Endodermal cell (in vitro differentiated cells): ENCODE data around the gene SLC22A5. TPM values are rescaled to one million over a fixed set of nuclear protein-coding genes. Genes with fewer than 3 reads are reported as not detected.

Experiments
- DNase-seq: peaks from one replicate; pipeline ENCODE4 v3.0.0-alpha.2; 2017
- H3K27ac ChIP-seq: 2 replicates; pipeline ENCODE4 v1.5.1; 2013; ENCODE audit warnings: mild to moderate bottlenecking, low read depth, low read length, moderate library complexity
- H3K27me3 ChIP-seq: 2 replicates; pipeline ENCODE4 v1.6.1; 2013; ENCODE audit warnings: mild to moderate bottlenecking, low read length, moderate library complexity; ENCODE audit not compliant: insufficient read depth, control insufficient read depth, poor library complexity, severe bottlenecking
- H3K36me3 ChIP-seq: 2 replicates; pipeline ENCODE4 v1.7.0; 2013; ENCODE audit warnings: mild to moderate bottlenecking, low read length, moderate library complexity; ENCODE audit not compliant: control insufficient read depth, insufficient read depth
- H3K4me1 ChIP-seq: one replicate; pipeline ENCODE4 v1.7.0; 2013; ENCODE audit warnings: low read length; ENCODE audit not compliant: control insufficient read depth, insufficient read depth
- H3K4me3 ChIP-seq: 2 replicates; pipeline ENCODE4 v1.5.1; 2013; ENCODE audit warnings: mild to moderate bottlenecking, low read length, moderate library complexity
- H3K9ac ChIP-seq: 2 replicates; pipeline ENCODE4 v1.6.1; 2013; ENCODE audit warnings: mild to moderate bottlenecking, low read length, moderate library complexity; ENCODE audit not compliant: poor library complexity, severe bottlenecking; ENCODE audit errors: extremely low read depth
- H3K9me3 ChIP-seq: 2 replicates; pipeline ENCODE4 v1.6.1; 2013; ENCODE audit warnings: mild to moderate bottlenecking, low read length, moderate library complexity; ENCODE audit not compliant: control insufficient read depth
- H3K27ac Mint-ChIP-seq: 2 replicates; pipeline ENCODE4 v1.8.0; 2020; ENCODE audit warnings: mixed read lengths
- H3K27me3 Mint-ChIP-seq: 2 replicates; pipeline ENCODE4 v1.8.0; 2021; ENCODE audit warnings: mild to moderate bottlenecking, mixed read lengths; ENCODE audit not compliant: insufficient read depth
- H3K36me3 Mint-ChIP-seq: 2 replicates; pipeline ENCODE4 v1.8.0; 2020; ENCODE audit warnings: low read depth, mixed read lengths
- H3K4me1 Mint-ChIP-seq: 2 replicates; pipeline ENCODE4 v1.8.0; 2020; ENCODE audit warnings: mixed read lengths
- H3K4me3 Mint-ChIP-seq: 2 replicates; pipeline ENCODE4 v1.8.0; 2020; ENCODE audit warnings: mild to moderate bottlenecking, moderate library complexity, mixed read lengths
- H3K9me3 Mint-ChIP-seq: 2 replicates; pipeline ENCODE4 v1.8.0; 2020; ENCODE audit warnings: mild to moderate bottlenecking, mixed read lengths
- WGBS, 2 experiments: methylation state at CpG; one replicate each; pipeline versions ENCODE4 v1.1.5 to v1.1.7; 2013; ENCODE audit warnings: missing lambda C conversion rate in 2 of 2, mixed read lengths in 1 of 2; ENCODE audit not compliant: insufficient coverage in 1 of 2, insufficient read length in 1 of 2; 5-methylcytosine and 5-hydroxymethylcytosine counted together
- total RNA-seq, 2 donors: library from RNA; stranded (reverse); fragmentation: NEBNext Ultra II Directional in 1 of 2; extraction: Animal tissue kit (Norgen Biotek cat#: 25700) in 1 of 2; gene quantifications; 2 replicates in 1 of 2; 3 replicates in 1 of 2; pipeline ENCODE4 v1.2.1, GENCODE V29; 2021
- TF ChIP-seq, protein P1 (sequence below): fragments of 200-600 bp; sonication (generic); conservative IDR thresholded peaks from 2 replicates; pipeline ENCODE4 v1.5.0; 2021; ENCODE audit warnings: antibody characterized with exemption, mild to moderate bottlenecking

SLC22A5 gene
- total RNA-seq, 2 donors from 2014 or later: 4.9 to 8.2 TPM

DNA sequence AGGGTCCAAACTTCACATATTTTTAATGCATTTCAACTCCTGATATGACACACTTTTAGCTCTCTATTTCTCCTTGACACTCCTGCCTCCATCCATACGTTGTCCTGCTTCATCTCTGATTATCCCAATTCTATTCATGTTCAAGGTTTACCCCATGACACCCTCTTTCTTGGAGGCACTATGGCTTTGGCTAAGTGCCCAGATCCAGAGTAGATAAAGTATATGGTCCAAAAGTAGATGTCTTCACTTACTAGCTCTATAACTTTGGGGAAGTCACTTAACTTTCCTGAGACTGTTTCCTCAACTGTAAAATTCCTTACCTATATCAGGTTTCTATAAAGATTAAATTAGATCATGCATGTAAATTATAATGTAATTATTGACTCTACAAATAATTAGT is 36.1 kb downstream of the SLC22A5 start:
- TF ChIP-seq, protein P1, sequence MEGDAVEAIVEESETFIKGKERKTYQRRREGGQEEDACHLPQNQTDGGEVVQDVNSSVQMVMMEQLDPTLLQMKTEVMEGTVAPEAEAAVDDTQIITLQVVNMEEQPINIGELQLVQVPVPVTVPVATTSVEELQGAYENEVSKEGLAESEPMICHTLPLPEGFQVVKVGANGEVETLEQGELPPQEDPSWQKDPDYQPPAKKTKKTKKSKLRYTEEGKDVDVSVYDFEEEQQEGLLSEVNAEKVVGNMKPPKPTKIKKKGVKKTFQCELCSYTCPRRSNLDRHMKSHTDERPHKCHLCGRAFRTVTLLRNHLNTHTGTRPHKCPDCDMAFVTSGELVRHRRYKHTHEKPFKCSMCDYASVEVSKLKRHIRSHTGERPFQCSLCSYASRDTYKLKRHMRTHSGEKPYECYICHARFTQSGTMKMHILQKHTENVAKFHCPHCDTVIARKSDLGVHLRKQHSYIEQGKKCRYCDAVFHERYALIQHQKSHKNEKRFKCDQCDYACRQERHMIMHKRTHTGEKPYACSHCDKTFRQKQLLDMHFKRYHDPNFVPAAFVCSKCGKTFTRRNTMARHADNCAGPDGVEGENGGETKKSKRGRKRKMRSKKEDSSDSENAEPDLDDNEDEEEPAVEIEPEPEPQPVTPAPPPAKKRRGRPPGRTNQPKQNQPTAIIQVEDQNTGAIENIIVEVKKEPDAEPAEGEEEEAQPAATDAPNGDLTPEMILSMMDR: no peak

GRCh38 chr5:132406144-132406783 is 36.8 kb downstream of the SLC22A5 start:
- H3K27ac Mint-ChIP-seq: no peak overlapping the region
- TF ChIP-seq, protein P1: no peak

More for the DNA sequence above, 36.1 kb downstream of the SLC22A5 start:
- Mint-ChIP-seq H3K27me3 (peaks cover 42% of the 10 kb centered on the region), H3K4me1 (no peaks in the 10 kb centered on the region), H3K36me3 (no peaks in the 10 kb centered on the region), H3K9me3 (no peaks in the 10 kb centered on the region), H3K27ac (no peak overlapping the region), H3K4me3 (no peak overlapping the region)
- Histone ChIP-seq H3K27ac (no peak overlapping the region), H3K4me1 (no peaks in the 10 kb centered on the region), H3K36me3 (no peaks in the 10 kb centered on the region), H3K27me3 (peaks cover 14% of the 10 kb centered on the region), H3K9ac (no peak overlapping the region), H3K9me3 (no peaks in the 10 kb centered on the region), H3K4me3 (no peak overlapping the region)
- no peak for DNase-seq
- 78 to 80% methylated on average over 1 of the region's 1 CpG for WGBS, 2 experiments

DNA sequence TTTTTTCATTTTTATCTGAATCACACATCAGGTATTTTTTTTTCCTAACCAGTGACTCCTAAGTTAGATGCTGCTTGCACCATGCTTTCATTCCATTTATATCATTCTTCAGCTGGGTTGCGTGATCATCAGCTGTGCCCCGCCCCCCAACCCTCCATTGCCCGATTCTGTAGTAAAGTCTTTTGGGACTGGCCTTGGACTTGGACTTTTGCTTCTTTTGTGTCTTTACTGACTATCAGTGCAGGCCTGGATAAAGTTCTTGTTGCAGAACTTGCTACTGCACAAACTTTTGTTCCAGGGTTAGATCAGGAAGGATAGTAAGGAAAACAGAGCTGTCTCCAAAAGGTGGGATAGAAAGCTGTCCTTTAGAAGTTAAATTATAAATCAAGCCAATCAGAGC is 38.5 kb downstream of the SLC22A5 start:
- Histone ChIP-seq H3K27ac (no peak overlapping the region), H3K36me3 (no peaks in the 10 kb centered on the region), H3K4me1 (no peaks in the 10 kb centered on the region), H3K9ac (no peak overlapping the region), H3K4me3 (no peak overlapping the region), H3K9me3 (no peaks in the 10 kb centered on the region), H3K27me3 (peaks cover 14% of the 10 kb centered on the region)
- H3K27me3 Mint-ChIP-seq: peaks cover 23% of the 10 kb centered on the region
- no peaks in the 10 kb centered on the region for H3K36me3 Mint-ChIP-seq
- no peak overlapping the region for H3K4me3 Mint-ChIP-seq
- peaks cover 3% of the 10 kb centered on the region for H3K4me1 Mint-ChIP-seq
- TF ChIP-seq, protein P1: no peak
- no peak for DNase-seq
- no peaks in the 10 kb centered on the region for H3K9me3 Mint-ChIP-seq
- WGBS, 2 experiments: 92 to 98% methylated on average over 2 to 3 of the region's 3 CpGs
- H3K27ac Mint-ChIP-seq: no peak overlapping the region

More at GRCh38 chr5:132406144-132406783, 36.8 kb downstream of the SLC22A5 start:
- 81 to 88% methylated on average over 2 to 4 of the region's 4 CpGs for WGBS, 2 experiments
- Histone ChIP-seq H3K27ac (no peak overlapping the region), H3K9ac (no peak overlapping the region), H3K9me3 (no peaks in the 10 kb centered on the region), H3K27me3 (peaks cover 14% of the 10 kb centered on the region), H3K4me3 (no peak overlapping the region), H3K36me3 (no peaks in the 10 kb centered on the region), H3K4me1 (no peaks in the 10 kb centered on the region)
- Mint-ChIP-seq H3K4me3 (no peak overlapping the region), H3K27me3 (peaks cover 36% of the 10 kb centered on the region), H3K9me3 (no peaks in the 10 kb centered on the region), H3K4me1 (peaks cover 1% of the 10 kb centered on the region), H3K36me3 (no peaks in the 10 kb centered on the region)
- DNase-seq: no peak
